GM04503 (cell line): ENCODE results near the gene KIF13A.
"Not testable (repeated sequence)": the region's sequence is repeated elsewhere in the genome, so short reads cannot be mapped to it uniquely, and the experiment has no call there.

Source experiments
- DNase-seq: peaks from one replicate; pipeline ENCODE4 v3.0.0-alpha.2; 2012; ENCODE audit warnings: low read depth

The KIF13A gene

DNA sequence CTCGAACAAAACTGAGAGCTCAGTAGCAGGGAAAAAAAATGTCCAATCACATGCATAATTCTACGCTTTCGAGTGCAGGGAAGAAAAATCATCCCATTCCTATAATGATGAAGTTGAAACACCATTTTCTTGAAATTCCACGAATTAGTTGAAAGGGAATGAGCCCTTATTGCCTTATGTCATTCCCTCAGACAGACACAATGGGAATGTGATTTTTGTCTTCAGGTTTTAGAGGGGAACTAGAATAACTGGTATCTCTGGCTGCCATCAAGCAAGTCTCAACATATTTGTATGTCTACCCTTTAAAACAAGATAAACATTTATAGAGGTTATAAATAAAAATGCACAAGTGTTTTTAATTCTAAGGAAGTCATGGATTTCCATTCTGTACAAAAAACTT, 87.9 kb downstream of the KIF13A start:
- no peak for DNase-seq

DNA sequence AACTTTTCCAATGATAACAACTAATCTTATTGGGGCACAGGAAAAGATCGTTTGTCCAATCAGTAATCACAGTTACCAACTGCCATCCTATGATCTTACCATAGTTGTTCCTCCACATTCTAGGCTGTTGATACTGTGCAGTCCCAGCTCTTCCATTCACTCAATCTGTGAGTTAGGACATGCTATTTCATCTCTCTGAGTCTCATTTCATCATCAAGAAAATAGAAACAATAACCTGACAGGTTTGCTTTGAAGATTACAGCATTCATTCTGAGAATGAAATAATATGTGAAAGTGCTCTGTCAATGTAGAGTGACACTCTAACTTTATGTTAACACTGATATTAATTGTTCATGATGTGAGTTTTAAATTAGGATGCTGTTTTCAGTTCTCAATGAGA, 89.8 kb downstream of the KIF13A start:
- DNase-seq = no peak

DNA sequence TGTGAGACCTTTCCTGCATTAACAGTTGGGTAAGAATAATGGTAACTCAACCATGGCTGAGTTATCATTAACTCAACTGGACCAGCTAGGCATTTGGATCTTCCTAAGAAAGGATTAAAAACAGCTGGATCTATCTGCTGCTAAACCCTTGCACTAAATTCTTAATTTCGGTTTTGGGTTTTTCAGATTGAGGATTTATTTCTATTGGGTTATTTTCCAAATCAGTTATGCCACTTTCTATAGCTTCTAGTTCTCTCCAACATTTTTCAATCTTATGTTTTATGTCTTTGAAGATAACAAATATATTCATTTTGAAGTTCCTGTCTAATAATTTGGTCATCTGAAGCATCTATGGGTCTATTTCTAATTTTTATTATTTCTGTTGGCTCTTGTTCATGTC, 92.5 kb downstream of the KIF13A start:
- DNase-seq = no peak

DNA sequence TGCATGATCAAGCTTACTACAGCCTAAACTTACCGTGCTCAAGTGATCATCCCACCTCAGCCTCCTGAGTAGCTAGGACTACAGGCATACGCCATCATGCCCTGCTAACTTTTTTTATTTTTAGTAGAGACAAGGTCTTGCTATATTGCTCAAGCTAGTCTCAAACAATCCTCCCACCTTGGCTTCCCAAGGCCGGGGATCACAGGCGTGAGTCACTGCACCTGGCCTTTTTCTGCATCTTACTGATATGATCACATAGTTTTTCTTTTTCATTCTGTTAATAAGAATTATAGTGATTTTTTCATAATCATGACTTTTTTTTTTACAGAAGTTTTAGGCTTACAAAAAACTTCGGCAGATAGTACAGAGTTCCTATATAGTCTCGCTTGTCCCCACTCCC, 93.2 kb downstream of the KIF13A start:
- no peak for DNase-seq

DNA sequence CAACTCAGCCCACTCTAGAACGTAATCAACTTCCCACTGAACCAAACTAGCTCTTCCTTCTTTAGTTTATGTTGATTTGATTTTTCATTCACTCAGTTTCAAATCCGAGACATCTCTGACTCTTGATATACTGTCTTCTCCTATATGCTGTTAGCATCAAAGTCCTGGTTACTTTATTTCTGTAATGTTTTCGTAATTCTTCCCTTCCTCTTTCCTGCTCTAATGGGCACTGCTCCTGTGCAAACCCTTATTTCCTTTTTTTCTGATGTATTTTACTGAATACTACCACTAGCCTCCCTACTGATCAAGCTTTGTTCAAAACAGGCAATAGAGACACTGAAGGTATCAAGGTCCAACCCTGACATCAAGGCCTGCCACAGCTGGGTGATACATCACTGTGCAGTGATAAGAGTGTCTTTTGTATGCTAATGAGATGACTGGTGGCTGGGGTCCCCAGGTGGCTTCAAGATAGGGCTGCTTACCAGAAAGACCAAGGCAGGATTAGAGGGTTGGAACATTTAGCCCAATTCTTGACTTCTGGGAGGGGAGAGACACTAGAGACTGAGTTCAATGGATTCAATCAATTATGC, 95.2 kb downstream of the KIF13A start:
- DNase-seq = no peak

DNA sequence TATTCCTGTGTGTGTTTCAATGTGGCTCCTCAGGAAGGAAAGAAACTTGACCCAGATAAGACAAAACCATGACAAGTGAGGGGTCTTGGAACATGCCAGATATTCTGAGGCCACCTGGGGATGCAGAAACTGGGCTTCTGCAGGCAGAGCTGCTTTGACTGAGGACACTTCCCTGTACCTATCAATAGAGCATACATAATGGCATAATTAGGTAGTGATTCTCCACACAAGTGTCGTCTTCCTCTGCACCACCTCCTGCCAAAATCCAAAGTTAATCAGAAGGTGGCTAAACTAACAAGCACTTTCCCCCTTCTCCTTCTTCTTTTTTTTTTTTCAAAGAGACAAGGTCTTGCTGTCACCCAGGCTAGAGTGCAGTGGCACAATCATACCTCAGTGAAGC, 97.1 kb downstream of the KIF13A start:
- DNase-seq = no peak

DNA sequence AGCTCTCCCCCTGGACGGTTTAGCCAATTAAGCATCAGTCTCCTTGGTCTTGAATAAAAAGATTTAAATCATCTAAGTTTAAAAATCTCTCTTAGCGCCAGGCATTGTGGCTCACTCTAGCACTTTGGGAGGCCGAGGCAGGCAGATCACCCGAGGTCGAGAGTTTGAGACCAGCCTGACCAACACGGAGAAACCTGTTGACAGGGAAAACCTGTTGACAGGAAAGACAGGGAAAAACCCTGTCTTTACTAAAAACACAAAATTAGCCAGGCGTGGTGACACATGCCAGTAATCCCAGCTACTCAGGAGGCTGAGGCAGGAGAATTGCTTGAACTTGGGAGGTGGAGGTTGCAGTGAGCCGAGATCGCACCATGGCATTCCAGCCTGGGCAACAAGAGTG, 97.7 kb downstream of the KIF13A start:
- DNase-seq = not testable (repeated sequence)

DNA sequence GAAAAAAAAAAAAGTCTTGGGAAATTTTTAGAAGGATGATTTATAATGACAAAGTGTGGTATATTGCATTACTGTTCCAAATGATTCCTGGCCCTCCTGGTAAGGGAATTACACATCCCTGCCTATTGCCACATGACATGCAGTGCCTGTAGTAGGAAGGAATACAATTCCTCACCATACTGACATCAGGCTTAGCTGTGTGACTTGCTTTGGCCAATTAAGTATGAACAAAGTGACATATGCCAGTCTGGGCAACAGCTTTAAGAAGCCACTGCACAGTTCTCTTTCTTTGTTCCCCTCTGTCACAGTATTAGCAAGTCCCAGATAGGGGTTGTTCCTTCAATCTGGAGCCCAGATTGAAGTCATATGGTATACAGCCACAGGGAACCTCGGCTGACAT, 100.5 kb downstream of the KIF13A start:
- no peak for DNase-seq

DNA sequence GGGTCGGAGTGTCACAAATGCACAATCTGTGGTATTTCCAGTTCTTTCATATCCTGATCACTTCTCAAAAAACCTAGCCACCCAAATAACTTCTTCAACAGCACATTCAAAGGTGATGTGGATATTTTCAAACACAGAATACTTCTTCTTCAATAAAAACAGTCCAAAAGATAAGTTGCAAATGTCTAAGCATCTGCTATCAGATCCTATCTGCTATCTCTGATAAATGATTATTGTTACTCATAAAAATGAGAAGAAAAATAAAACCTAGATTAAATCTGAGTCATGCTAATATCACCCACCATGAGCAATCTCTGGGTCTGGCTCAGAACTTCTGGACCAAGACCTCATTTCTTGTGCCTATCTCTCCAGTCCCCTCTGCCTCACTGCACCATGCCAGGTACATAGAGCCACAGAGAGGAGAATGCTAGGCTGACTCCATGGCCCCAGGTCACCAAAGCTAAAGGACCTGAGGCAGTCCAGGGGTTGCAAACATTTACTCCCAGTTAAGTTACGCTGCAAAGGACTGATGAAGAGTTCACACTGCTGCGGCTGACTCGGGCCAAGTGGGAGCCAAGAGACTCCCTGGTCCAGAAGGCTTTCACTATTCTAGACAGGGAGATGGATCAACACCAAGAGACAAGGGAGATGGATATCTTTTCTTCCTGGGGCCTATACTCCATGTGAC, 101.4 kb downstream of the KIF13A start:
- no peak for DNase-seq

DNA sequence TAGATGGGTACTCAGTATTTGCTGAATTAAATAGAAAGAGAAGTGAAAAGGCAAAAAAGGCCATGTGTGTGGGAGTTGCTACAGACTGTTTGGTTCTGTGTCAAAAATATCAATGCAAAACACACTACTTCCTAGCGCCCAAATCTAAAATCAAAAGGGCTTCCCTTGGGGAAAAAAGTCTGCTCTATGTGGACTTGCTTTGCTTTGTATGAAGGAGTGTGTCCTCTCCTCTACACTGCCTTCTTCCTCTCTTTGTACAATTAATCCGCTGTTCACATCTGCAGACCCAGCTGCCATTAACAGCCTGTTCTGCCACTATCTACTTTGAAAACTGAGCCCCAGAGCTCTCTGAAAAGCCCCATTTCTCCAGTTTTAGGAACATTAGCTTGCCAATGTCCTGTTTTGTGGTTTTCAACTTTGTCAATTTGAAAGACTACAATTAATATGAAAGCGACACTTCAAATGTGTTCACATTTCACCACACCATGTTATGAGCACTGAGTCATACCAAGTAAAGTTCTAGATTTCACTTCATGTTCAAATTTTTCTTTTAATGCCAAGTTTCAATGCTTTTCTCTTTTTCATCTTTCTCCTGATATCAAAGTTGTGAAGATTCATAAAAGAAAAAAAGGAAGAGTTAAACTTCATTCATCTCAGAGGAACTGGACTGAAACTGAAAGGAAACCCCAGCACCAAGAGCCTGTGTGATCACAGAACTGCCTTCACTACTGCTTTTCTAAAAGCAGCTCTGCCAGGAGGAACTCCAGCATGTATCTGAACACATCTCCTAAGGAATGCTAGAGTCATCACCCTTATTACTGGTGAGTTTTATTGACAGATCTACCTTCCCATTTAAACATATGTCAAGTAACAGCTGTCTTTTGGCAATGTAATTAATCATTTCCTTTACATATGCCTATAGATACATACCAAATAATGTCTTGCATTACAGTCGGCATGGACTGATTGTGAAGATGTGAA, 102.6 kb downstream of the KIF13A start:
- no peak for DNase-seq

DNA sequence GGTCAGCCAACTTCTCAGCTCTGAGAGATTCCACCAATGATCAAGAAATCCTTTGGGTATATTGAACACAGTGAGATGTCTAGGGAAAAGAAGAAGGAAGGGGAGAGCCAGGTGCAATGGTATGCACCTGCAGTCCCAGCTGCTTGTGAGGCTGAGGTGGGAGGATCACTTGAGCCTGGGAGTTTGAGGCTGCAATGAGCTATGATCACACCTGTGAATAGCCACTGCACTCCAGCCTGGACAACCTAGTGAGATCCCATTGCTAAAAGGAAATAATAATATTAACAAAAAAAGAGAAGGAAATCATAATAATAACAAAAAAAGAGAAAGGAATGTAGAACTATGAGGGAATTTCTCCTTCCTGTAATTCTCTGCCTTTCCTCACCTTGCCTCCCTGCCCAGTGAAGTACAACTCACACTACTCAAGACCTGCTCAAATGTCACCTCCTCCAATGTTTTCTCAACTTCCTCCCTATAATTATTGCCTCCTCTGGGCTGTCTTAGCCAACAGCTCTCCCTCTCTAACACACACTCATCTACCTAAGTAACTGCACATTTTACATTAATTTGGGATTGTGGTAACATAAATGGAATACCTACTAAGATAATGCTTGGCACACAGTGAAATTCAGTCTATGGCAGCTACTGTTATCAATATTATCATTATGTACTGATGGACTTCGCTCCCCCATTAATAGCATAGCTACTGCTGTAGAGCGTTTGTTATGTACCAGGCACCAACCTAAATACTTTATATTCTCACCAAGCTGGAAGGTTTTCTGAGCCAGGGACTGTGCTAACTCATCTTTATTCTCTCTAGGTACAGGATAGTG, 103.6 kb downstream of the KIF13A start:
- no peak for DNase-seq

DNA sequence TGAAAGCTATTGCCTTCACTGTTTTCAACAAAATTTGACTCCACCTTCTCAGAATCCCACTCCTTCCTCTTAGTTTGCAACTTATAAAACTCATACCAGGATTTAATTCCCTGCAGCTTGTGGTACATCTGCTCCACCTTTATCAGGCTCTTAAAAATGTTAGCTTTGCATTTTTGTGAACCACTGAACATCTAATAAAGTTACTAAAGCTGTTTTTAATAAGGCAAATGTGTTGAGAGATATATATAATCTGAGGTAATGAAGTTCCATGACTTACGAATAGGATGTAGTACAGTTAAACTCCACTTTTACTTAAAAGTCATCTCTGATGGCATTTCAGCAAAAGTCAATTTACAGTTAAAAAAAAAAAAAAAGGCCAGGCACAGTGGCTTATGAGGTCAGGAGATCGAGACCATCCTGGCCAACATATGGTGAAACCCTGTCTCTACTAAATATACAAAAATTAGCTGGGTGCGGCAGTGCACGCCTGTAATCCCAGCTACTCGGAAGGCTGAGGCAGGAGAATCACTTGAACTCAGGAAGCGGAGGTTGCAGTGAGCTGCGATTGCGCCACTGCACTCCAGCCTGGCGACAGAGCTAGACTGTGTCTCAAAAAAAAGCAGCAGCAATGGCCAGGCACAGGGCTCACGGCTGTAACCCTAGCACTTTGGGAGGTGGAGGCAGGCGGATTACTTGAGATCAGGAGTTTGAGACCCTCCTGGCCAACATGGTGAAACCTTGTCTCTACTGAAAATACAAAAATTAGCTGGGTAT, 106.2 kb downstream of the KIF13A start:
- DNase-seq = no peak

DNA sequence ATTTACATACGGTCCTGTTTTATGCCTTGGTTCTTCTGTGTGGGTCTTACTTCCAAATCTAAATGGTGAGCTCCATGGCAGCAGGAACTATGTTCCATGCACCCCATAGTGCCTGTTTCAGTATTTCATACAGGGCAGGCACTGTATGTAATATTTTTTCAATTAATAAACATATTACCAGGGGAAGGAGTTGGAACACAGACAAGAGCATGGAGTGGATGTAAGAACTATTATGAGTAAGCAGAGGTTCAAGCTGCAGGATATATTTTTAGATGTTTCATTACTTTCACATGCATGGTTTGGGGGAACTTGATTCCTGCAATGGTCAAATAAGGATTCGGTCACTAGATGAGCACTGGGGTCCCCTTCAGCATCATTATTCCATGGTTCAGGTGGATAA, 108.3 kb downstream of the KIF13A start:
- DNase-seq = no peak

DNA sequence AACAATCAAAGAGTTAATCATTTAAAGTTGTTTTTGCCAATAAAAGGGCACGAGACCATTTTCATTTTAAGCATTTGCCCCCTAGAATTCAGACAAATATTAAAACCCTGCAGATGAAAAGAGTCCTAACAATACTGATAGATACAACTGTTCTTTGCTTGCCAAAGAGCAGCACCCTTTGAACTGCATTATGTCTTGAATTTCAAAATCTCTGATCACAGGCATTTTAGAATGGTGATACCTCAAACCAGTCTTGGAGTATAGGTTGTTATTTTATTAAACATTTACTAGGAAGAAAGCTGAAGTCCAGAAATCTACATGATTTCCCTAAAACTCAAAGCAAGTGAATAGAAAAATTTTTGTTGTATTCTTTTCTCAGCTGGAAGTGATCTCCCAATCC, 108.7 kb downstream of the KIF13A start:
- no peak for DNase-seq

DNA sequence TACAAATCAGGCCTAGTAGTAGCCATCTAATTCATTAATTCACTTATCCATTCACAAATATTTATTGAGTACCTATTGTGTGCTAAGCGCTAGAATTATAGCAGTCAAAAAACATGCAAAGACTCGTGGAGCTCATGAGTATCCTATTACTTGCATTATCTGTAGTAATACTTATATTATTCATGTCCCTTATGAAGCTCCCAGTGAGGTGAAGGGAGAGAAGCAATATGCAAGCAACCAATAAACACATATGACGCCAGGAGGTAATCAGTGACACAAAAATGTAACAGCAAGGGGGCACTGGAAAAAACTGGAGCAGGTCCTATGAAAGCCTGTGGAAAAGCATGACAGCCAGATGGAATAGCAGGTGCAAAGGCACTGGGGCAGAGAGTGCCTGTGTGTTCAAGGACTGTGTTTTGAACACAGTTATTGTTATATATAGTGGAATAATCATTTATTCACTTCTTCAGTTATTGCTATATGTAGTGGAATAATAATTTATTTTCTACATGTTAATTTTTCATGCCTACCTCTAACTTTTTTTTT, 109.5 kb downstream of the KIF13A start:
- DNase-seq = no peak

DNA sequence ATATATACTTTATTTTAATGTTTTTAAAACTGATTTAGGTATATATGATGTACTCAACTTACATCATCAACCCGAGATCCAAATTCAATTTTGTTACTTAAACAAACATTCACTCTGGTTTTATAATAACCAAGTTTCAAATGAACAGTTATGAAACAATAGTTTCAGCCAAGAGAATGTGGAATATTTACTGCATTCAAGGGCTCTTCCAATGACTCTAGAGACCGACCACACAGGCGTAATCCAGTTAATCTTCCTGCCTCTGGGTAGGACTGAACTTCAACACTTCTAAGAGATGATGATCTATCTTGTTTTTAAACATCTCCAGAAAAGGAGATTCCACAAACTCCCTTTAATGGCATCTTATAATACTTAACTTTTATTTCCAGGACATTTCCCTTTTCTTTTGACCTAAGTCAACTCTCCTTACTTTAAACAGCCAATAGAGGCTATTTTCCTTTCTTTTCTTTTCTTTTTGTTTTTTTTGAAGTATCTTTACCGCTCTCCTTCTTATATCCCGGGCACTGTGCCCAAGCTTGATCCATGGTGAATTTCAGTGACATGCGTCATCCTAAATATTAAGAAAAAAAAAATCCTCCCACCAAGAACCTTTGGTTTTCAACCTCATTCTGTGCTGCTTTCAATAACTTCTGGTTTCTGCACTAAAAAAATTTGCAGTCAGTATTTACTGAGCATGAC, 110.1 kb downstream of the KIF13A start:
- DNase-seq = peak; percentile 36

DNA sequence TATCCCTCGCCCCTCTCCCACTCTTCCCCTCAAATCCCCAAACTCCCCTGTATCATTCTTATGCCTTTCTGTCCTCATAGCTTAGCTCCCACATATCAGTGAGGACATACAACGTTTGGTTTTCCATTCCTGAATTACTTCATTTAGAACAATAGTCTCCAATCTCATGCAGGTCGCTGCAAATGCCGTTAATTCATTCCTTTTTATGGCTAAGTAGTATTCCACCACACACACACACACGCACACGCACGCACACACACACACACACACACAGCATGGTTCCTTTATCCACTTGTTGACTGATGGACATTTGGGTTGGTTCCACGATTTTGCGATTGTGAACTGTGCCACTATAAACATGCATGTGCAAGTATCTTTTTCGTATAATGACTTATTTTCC, 112.7 kb downstream of the KIF13A start:
- no peak for DNase-seq

DNA sequence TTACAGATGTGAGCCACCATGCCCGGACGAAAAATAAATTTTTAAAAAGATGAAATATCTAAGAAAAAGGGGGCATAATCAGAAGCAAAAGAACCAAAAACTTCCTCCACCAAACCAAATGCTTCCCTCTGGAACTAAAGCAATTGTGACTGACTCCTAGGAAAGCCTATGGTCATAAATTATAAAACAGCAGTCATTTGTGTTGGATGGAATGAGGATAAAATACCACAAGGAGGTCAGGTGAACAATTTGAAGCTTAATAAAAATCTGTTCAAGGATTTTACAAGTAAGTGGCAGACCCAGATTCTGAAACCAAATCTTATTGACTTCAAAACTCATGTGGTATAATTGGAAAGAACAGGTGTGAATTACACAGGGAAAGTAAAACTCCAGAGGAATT, 114.5 kb downstream of the KIF13A start:
- no peak for DNase-seq

DNA sequence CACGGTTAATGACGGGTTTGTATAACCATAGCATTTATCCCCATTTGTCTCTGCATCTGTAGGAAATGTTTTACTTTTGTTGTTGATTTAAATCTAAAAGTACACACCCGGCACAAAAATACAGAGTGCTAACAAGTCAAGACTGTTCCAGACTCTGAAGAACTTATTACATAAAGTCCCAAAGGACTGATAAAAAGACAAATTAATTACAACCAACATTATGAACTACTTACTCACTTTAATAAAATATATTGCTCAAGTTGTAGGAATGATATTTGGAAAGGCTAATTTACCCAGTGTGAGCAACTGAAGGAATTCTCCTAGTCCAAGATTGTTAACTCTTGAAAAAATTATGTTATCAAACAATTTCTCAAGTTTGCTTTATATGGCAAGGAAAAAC, 115.6 kb downstream of the KIF13A start:
- DNase-seq = no peak

DNA sequence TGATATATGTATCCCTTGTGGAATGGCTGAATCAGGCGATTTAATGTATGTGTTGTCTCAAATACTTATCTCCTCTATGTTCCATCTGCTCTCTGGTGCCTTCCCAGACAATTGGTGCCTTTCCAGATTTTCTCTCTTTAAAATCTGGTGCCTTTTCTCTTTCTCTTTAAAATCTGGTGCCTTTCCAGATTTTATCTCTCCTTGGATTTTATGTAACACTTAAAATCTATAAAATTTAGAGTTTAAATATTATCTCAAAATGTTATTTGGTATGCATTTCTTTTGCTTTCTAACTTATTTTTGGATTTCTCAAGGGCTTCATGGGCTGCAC, 116.3 kb downstream of the KIF13A start:
- no peak for DNase-seq
